ENCODE measurements around the gene SIN3B. TPM values are rescaled to one million over a fixed set of nuclear protein-coding genes. Genes with fewer than 3 reads are reported as not detected.

SIN3B gene
- total and polyA plus RNA-seq, 9 of the 15 experiments (the other 6 are each of a cell fraction or from before 2014, with no cell fraction given) = 0.51 to 34.2 (median 14.3) TPM

- TF ChIP-seq, protein P1, sequence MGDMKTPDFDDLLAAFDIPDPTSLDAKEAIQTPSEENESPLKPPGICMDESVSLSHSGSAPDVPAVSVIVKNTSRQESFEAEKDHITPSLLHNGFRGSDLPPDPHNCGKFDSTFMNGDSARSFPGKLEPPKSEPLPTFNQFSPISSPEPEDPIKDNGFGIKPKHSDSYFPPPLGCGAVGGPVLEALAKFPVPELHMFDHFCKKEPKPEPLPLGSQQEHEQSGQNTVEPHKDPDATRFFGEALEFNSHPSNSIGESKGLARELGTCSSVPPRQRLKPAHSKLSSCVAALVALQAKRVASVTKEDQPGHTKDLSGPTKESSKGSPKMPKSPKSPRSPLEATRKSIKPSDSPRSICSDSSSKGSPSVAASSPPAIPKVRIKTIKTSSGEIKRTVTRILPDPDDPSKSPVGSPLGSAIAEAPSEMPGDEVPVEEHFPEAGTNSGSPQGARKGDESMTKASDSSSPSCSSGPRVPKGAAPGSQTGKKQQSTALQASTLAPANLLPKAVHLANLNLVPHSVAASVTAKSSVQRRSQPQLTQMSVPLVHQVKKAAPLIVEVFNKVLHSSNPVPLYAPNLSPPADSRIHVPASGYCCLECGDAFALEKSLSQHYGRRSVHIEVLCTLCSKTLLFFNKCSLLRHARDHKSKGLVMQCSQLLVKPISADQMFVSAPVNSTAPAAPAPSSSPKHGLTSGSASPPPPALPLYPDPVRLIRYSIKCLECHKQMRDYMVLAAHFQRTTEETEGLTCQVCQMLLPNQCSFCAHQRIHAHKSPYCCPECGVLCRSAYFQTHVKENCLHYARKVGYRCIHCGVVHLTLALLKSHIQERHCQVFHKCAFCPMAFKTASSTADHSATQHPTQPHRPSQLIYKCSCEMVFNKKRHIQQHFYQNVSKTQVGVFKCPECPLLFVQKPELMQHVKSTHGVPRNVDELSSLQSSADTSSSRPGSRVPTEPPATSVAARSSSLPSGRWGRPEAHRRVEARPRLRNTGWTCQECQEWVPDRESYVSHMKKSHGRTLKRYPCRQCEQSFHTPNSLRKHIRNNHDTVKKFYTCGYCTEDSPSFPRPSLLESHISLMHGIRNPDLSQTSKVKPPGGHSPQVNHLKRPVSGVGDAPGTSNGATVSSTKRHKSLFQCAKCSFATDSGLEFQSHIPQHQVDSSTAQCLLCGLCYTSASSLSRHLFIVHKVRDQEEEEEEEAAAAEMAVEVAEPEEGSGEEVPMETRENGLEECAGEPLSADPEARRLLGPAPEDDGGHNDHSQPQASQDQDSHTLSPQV (IDR thresholded peaks at IDR 0.05) = peak; percentile 97
- peak; percentile 83 for TF ChIP-seq TCF3 (CRISPR knock-in tag; IDR thresholded peaks at IDR 0.05)
- TF ChIP-seq TAF7 (tag; IDR thresholded peaks at IDR 0.05) = peak; percentile 16; the same call in 1 of the 2 replicates
- peak; percentile 47; the same call in 1 of the 2 replicates for TF ChIP-seq HES1 (IDR thresholded peaks at IDR 0.05; ENCODE audit: low read depth)
- TF ChIP-seq RNF2 (IDR thresholded peaks at IDR 0.05) = no peak; the same call in 1 of the 2 replicates
- no peak for TF ChIP-seq FOS (IDR thresholded peaks at IDR 0.05; ENCODE audit: extremely low read depth, insufficient read length)
- no peak for TF ChIP-seq ZSCAN32 (CRISPR knock-in tag; IDR thresholded peaks at IDR 0.05)
- TF ChIP-seq THAP12 (CRISPR knock-in tag; IDR thresholded peaks at IDR 0.05) = peak; percentile 30; the same call in 1 of the 2 replicates
- TF ChIP-seq NR3C1 (CRISPR knock-in tag; IDR thresholded peaks at IDR 0.05) = no peak
- peak; percentile 62; the same call in 1 of the 2 replicates for TF ChIP-seq SAFB (IDR thresholded peaks at IDR 0.05; ENCODE audit: borderline replicate concordance, low read depth, low read length)
- TF ChIP-seq ZNF184 (CRISPR knock-in tag; IDR thresholded peaks at IDR 0.05) = no peak
- no peak for TF ChIP-seq YBX1 (IDR thresholded peaks at IDR 0.05)
- peak in 1 of 2 experiments; percentile 55; a peak in 1 of 4 replicates for TF ChIP-seq ETV6 (IDR thresholded peaks at IDR 0.05; ENCODE audit: borderline replicate concordance in 1 of 2, low read depth in 2 of 2, low read length in 1 of 2)
- TF ChIP-seq ETV6 (CRISPR knock-in tag; IDR thresholded peaks at IDR 0.05; ENCODE audit: borderline replicate concordance) = no peak
- peak in 2 of 3 experiments; percentile 35 to 65 for TF ChIP-seq YY1 (IDR thresholded peaks at IDR 0.05; ENCODE audit: borderline replicate concordance in 1 of 3, control insufficient read depth in 1 of 3, extremely low read depth in 1 of 3, insufficient read depth in 3 of 3, insufficient read length in 1 of 3, insufficient replicate concordance in 2 of 3, low read depth in 1 of 3, low read length in 2 of 3)
- TF ChIP-seq ZNF76 (CRISPR knock-in tag; IDR thresholded peaks at IDR 0.05; ENCODE audit: borderline replicate concordance) = no peak
- TF ChIP-seq RUNX1 (IDR thresholded peaks at IDR 0.05; ENCODE audit: low read depth) = no peak
- TF ChIP-seq SMAD2 (IDR thresholded peaks at IDR 0.05; ENCODE audit: low read depth, low read length) = no peak
Measured at GRCh38 chr19:16888629-16889365, 59.6 kb downstream of the SIN3B start, which contains the start of gene F2RL3 (continued).
